H1 (cell line): ENCODE results near the gene PLPP4. TPM values are rescaled to one million over a fixed set of nuclear protein-coding genes. Genes with fewer than 3 reads are reported as not detected.

ENCODE experiments used
- KDM4A ChIP-seq: IDR thresholded peaks from one replicate; pipeline ENCODE4 v1.7.1; 2012; ENCODE audit warnings: low read depth, mild to moderate bottlenecking, moderate library complexity, low read length, inconsistent platforms; ENCODE audit not compliant: severe bottlenecking
- RNF2 ChIP-seq: fragments of 200-900, 300-1000 bp; sonication (generic); IDR thresholded peaks from 2 replicates; pipeline ENCODE4 v1.7.1; 2016; ENCODE audit warnings: borderline replicate concordance, low read depth, mild to moderate bottlenecking, antibody characterized with exemption, low read length; ENCODE audit not compliant: poor library complexity, severe bottlenecking; ENCODE audit errors: missing control alignments
- polyA plus RNA-seq, 7 experiments: library from polyadenylated mRNA; depleted of rRNA in 3 of 7; stranded (reverse) in 5 of 7; unstranded in 2 of 7; fragments of >200 nt in 5 of 7; fragments of 200-250 nt in 2 of 7; gene quantifications; 1 replicate in 5 of 7; 2 replicates in 1 of 7; 4 replicates in 1 of 7; pipeline versions ENCODE4 v1.2.1 to v1.2.3, GENCODE V29; 2011 to 2013; ENCODE audit warnings: missing spikeins in 2 of 7, mixed read lengths in 2 of 7
- total RNA-seq: library from RNA; stranded (reverse); fragmentation: NEBNext Ultra II Directional; extraction: Animal tissue kit (Norgen Biotek cat#: 25700); gene quantifications from 2 replicates; pipeline ENCODE4 v1.2.1, GENCODE V29; 2021

PLPP4 gene
- total and polyA plus RNA-seq, 2 of the 8 experiments (the other 6 are each of a cell fraction or from before 2014, with no cell fraction given), result 0.30 TPM; not detected in 1

GRCh38 chr10:120570418-120570817, 113.4 kb downstream of the PLPP4 start (continued):
- no peak for TF ChIP-seq KDM4A
- no peak for TF ChIP-seq RNF2
- TF ChIP-seq, all 59 proteins: peak for 0
